H1 (cell line): ENCODE data around the gene RNF151. TPM values are rescaled to one million over a fixed set of nuclear protein-coding genes. Genes with fewer than 3 reads are reported as not detected.

ENCODE experiments used
- CTCF ChIA-PET: fragments of 300-600 bp; sonication (Branson Sonifier 250); formaldehyde crosslinking; loops from one replicate; lab custom pipeline; 2021; ENCODE audit not compliant: partially characterized antibody; lab: Charles Lee
- POLR2A ChIA-PET: fragments of 300-600 bp; sonication (Branson Sonifier 250); formaldehyde crosslinking; loops from one replicate; lab custom pipeline; 2021; ENCODE audit warnings: inconsistent platforms; ENCODE audit not compliant: partially characterized antibody; lab: Charles Lee
- DNase-seq, 2 experiments: peaks; one replicate each; pipeline versions ENCODE4 v3.0.0 to v3.0.0-alpha.2; 2010 to 2022; ENCODE audit warnings: low spot score in 2 of 2, low read depth in 1 of 2, mixed read lengths in 1 of 2
- FAIRE-seq: peaks from 2 replicates; lab custom pipeline; 2011; peaks lifted over from hg19 to GRCh38; lab: Jason Lieb, UNC
- H2AFZ ChIP-seq: 2 replicates; pipeline ENCODE4 v1.8.1; 2012; ENCODE audit warnings: low read length, inconsistent platforms
- H2AK5ac ChIP-seq: 2 replicates; pipeline ENCODE4 v1.6.1; 2013; ENCODE audit warnings: low read depth, low read length
- H2BK120ac ChIP-seq: replicated peaks from 2 replicates; pipeline ENCODE3; 2013; ENCODE audit warnings: low read depth, low read length, inconsistent platforms
- H2BK12ac ChIP-seq: 2 replicates; pipeline ENCODE4 v1.6.1; 2013; ENCODE audit warnings: low read depth, low read length
- H2BK15ac ChIP-seq: 2 replicates; pipeline ENCODE4 v1.6.1; 2013; ENCODE audit warnings: low read length
- H2BK20ac ChIP-seq: 2 replicates; pipeline ENCODE4 v1.6.1; 2013; ENCODE audit warnings: low read length
- H2BK5ac ChIP-seq: 2 replicates; pipeline ENCODE4 v1.6.1; 2013; ENCODE audit warnings: low read depth, low read length
- H3K14ac ChIP-seq: 2 replicates; pipeline ENCODE4 v1.6.1; 2013; ENCODE audit warnings: inconsistent platforms; ENCODE audit not compliant: insufficient read length
- H3K18ac ChIP-seq: 2 replicates; pipeline ENCODE4 v1.6.1; 2013; ENCODE audit warnings: low read length; ENCODE audit errors: extremely low read depth
- H3K23ac ChIP-seq: 2 replicates; pipeline ENCODE4 v1.6.1; 2013; ENCODE audit warnings: inconsistent platforms; ENCODE audit not compliant: insufficient read length
- H3K23me2 ChIP-seq: 2 replicates; pipeline ENCODE4 v1.6.1; 2013; ENCODE audit warnings: low read depth, low read length
- H3K27ac ChIP-seq: 2 replicates; pipeline ENCODE4 v1.6.1; 2011; ENCODE audit warnings: low read depth, low read length, inconsistent platforms
- H3K27me3 ChIP-seq, 4 experiments: replicated peaks in 1 of 4; 1 replicate in 1 of 4; 2 replicates in 3 of 4; pipeline versions ENCODE4 v1.6.1 to v1.8.1; 2011 to 2013; ENCODE audit warnings: low read length in 3 of 4, mild to moderate bottlenecking in 3 of 4, inconsistent platforms in 2 of 4, mixed read lengths in 2 of 4, moderate library complexity in 1 of 4; ENCODE audit not compliant: control insufficient read depth in 3 of 4, insufficient read depth in 3 of 4; ENCODE audit errors: extremely low read depth in 1 of 4
- H3K36me3 ChIP-seq, 4 experiments: 2 replicates each; pipeline versions ENCODE4 v1.6.1 to v1.8.1; 2011 to 2013; ENCODE audit warnings: mild to moderate bottlenecking in 4 of 4, low read length in 3 of 4, moderate library complexity in 2 of 4, control low read depth in 1 of 4, inconsistent platforms in 1 of 4; ENCODE audit not compliant: insufficient read depth in 4 of 4, control insufficient read depth in 2 of 4
- H3K4ac ChIP-seq: replicated peaks from 2 replicates; pipeline ENCODE3; 2013; ENCODE audit warnings: low read length, low read depth, mixed read lengths, inconsistent platforms; ENCODE audit not compliant: insufficient read length
- H3K4me1 ChIP-seq, 4 experiments: replicated peaks in 1 of 4; 1 replicate in 1 of 4; 2 replicates in 3 of 4; pipeline versions ENCODE4 v1.6.1 to v1.8.1; 2011 to 2013; ENCODE audit warnings: low read length in 3 of 4, inconsistent platforms in 2 of 4, mixed read lengths in 1 of 4; ENCODE audit not compliant: insufficient read depth in 4 of 4, control insufficient read depth in 3 of 4
- H3K4me2 ChIP-seq, 2 experiments: 2 replicates each; pipeline versions ENCODE4 v1.6.1 to v1.8.1; 2011 to 2013; ENCODE audit warnings: low read depth in 2 of 2, low read length in 2 of 2, control low read depth in 1 of 2, inconsistent platforms in 1 of 2, mild to moderate bottlenecking in 1 of 2; ENCODE audit not compliant: insufficient read depth in 1 of 2
- H3K4me3 ChIP-seq, 4 experiments: fragments of 200-600, 300-600 bp in 1 of 4; sonication (generic), shearing (Covaris generic), sonication (Bioruptor Twin) in 1 of 4; 2 replicates each; pipeline versions ENCODE4 v1.5.1 to v1.8.1; 2011 to 2016; ENCODE audit warnings: low read length in 4 of 4, low read depth in 3 of 4, control low read depth in 2 of 4, inconsistent platforms in 2 of 4, mild to moderate bottlenecking in 2 of 4, mixed read lengths in 1 of 4, moderate library complexity in 1 of 4; ENCODE audit not compliant: insufficient read depth in 2 of 4; ENCODE audit errors: extremely low read depth in 1 of 4
- H3K56ac ChIP-seq: replicated peaks from 2 replicates; pipeline ENCODE3; 2013; ENCODE audit warnings: low read depth, mild to moderate bottlenecking, mixed read lengths, low read length, inconsistent platforms; ENCODE audit not compliant: insufficient read length
- H3K79me1 ChIP-seq: 2 replicates; pipeline ENCODE4 v1.6.1; 2013; ENCODE audit warnings: low read depth, low read length, control low read depth
- H3K79me2 ChIP-seq, 2 experiments: 2 replicates each; pipeline versions ENCODE4 v1.6.1 to v1.8.1; 2012 to 2013; ENCODE audit warnings: low read length in 2 of 2, mild to moderate bottlenecking in 2 of 2, inconsistent platforms in 1 of 2; ENCODE audit not compliant: insufficient read depth in 2 of 2, control insufficient read depth in 1 of 2
- H3K9ac ChIP-seq, 4 experiments: replicated peaks in 1 of 4; 1 replicate in 1 of 4; 2 replicates in 3 of 4; pipeline versions ENCODE4 v1.6.1 to v1.8.1; 2011 to 2013; ENCODE audit warnings: low read depth in 3 of 4, low read length in 3 of 4, control low read depth in 2 of 4, mild to moderate bottlenecking in 2 of 4, moderate library complexity in 2 of 4, inconsistent platforms in 1 of 4; ENCODE audit errors: extremely low read depth in 1 of 4
- H3K9me3 ChIP-seq, 2 experiments: 2 replicates each; pipeline versions ENCODE4 v1.6.1 to v1.8.1; 2012 to 2013; ENCODE audit warnings: mild to moderate bottlenecking in 2 of 2, moderate library complexity in 2 of 2, control low read depth in 1 of 2, inconsistent platforms in 1 of 2, low read depth in 1 of 2, low read length in 1 of 2, mixed read lengths in 1 of 2; ENCODE audit not compliant: insufficient read depth in 2 of 2
- H4K20me1 ChIP-seq, 2 experiments: replicated peaks in 1 of 2; 2 replicates each; pipeline versions ENCODE3 to v1.8.1; 2011 to 2013; ENCODE audit warnings: inconsistent platforms in 2 of 2, low read length in 2 of 2, mild to moderate bottlenecking in 1 of 2; ENCODE audit not compliant: insufficient read depth in 2 of 2, control insufficient read depth in 1 of 2
- H4K5ac ChIP-seq: 2 replicates; pipeline ENCODE4 v1.6.1; 2013; ENCODE audit warnings: low read length, low read depth, mixed read lengths, inconsistent platforms; ENCODE audit not compliant: insufficient read length
- H4K8ac ChIP-seq: 2 replicates; pipeline ENCODE4 v1.8.0; 2013; ENCODE audit warnings: mild to moderate bottlenecking, moderate library complexity, low read length, inconsistent platforms; ENCODE audit not compliant: insufficient read depth; ENCODE audit errors: extremely low read depth
- H4K91ac ChIP-seq: replicated peaks from 2 replicates; pipeline ENCODE3; 2013; ENCODE audit warnings: low read length, mixed read lengths, inconsistent platforms; ENCODE audit not compliant: insufficient read length
- CBX8 ChIP-seq: fragments of 300-800, 300-1000 bp; sonication (generic); IDR thresholded peaks from 2 replicates; pipeline ENCODE4 v1.7.1; 2016; ENCODE audit warnings: low read depth, low read length, borderline replicate concordance
- CEBPB ChIP-seq: IDR thresholded peaks from 2 replicates; pipeline ENCODE4 v1.6.1; 2012; ENCODE audit warnings: low read depth, low read length
- CHD2 ChIP-seq: IDR thresholded peaks from 2 replicates; pipeline ENCODE4 v1.6.1; 2012; ENCODE audit warnings: low read length, improper control_type of control experiment
- FOSL1 ChIP-seq: IDR thresholded peaks from 2 replicates; pipeline ENCODE4 v1.6.1; 2011; ENCODE audit warnings: mild to moderate bottlenecking, low read depth, low read length, moderate library complexity; ENCODE audit not compliant: insufficient read depth
- GABPA ChIP-seq: IDR thresholded peaks from 2 replicates; pipeline ENCODE4 v1.6.1; 2011; ENCODE audit warnings: mild to moderate bottlenecking, low read length, moderate library complexity, borderline replicate concordance; ENCODE audit not compliant: insufficient read depth
- RXRA ChIP-seq: IDR thresholded peaks from 2 replicates; pipeline ENCODE4 v1.6.1; 2011; ENCODE audit warnings: low read depth, mild to moderate bottlenecking, low read length, moderate library complexity; ENCODE audit not compliant: insufficient read depth
- SIN3A ChIP-seq, 2 experiments: IDR thresholded peaks in 1 of 2; conservative IDR thresholded peaks in 1 of 2; 2 replicates each; pipeline ENCODE4 v1.6.1; 2011 to 2012; ENCODE audit warnings: low read length in 2 of 2, improper control_type of control experiment in 1 of 2, low read depth in 1 of 2, mild to moderate bottlenecking in 1 of 2
- SIRT6 ChIP-seq: IDR thresholded peaks from one replicate; pipeline ENCODE4 v1.7.1; 2012; ENCODE audit warnings: low read length, inconsistent platforms
- SP4 ChIP-seq: IDR thresholded peaks from 2 replicates; pipeline ENCODE4 v1.6.1; 2012; ENCODE audit warnings: low read length, inconsistent platforms
- TCF12 ChIP-seq: IDR thresholded peaks from 2 replicates; pipeline ENCODE4 v1.6.1; 2011; ENCODE audit warnings: low read depth, mild to moderate bottlenecking, low read length
- WGBS, 2 experiments: shearing (Covaris generic) in 1 of 2; methylation state at CpG; one replicate each; pipeline versions ENCODE4 v1.1.6 to v1.1.7; 2013 to 2015; ENCODE audit warnings: low lambda C conversion rate in 2 of 2, mixed read lengths in 2 of 2, inconsistent platforms in 1 of 2, low coverage in 1 of 2, missing lambda C conversion rate in 1 of 2; ENCODE audit not compliant: insufficient replicate concordance in 2 of 2, insufficient coverage in 1 of 2, insufficient read length in 1 of 2; ENCODE audit errors: extremely low coverage in 1 of 2, missing lambda C conversion rate in 1 of 2; 5-methylcytosine and 5-hydroxymethylcytosine counted together
- polyA plus RNA-seq, 7 experiments: library from polyadenylated mRNA; depleted of rRNA in 3 of 7; stranded (reverse) in 5 of 7; unstranded in 2 of 7; fragments of >200 nt in 5 of 7; fragments of 200-250 nt in 2 of 7; gene quantifications; 1 replicate in 5 of 7; 2 replicates in 1 of 7; 4 replicates in 1 of 7; pipeline versions ENCODE4 v1.2.1 to v1.2.3, GENCODE V29; 2011 to 2013; ENCODE audit warnings: missing spikeins in 2 of 7, mixed read lengths in 2 of 7
- total RNA-seq: library from RNA; stranded (reverse); fragmentation: NEBNext Ultra II Directional; extraction: Animal tissue kit (Norgen Biotek cat#: 25700); gene quantifications from 2 replicates; pipeline ENCODE4 v1.2.1, GENCODE V29; 2021
- TF ChIP-seq, protein P1 (sequence below): IDR thresholded peaks from 2 replicates; pipeline ENCODE4 v1.6.1; 2012; ENCODE audit warnings: inconsistent platforms
- TF ChIP-seq, protein P2 (sequence below): IDR thresholded peaks from 2 replicates; pipeline ENCODE4 v1.6.1; 2012; ENCODE audit warnings: inconsistent platforms

RNF151 gene
- total and polyA plus RNA-seq, 2 of the 8 experiments (the other 6 are each of a cell fraction or from before 2014, with no cell fraction given): not detected

DNA sequence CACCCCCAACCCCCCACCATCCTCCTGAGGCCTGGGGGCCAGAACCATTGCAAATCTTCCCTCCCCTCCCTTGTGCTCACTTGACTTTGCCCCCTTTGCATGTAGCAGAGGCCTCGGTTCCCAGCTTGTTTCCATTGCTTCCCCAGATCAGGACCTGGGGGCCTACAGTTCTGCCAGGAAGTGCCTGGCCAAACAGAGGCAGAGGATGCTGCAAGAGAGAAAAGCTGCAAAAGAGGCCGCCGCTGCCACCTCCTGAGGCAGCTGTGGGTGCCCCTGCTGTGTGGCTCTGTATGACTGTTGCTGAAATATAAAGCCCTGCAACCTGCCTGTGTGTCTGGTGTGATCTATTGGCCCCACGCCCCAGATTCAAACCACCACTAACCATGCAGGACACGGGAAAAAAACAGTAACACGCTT is 5.0 kb upstream of the RNF151 start:
- Histone ChIP-seq H4K20me1 (peaks cover 12 to 17% of the 10 kb centered on the region in 2 experiments), H3K14ac (no peak overlapping the region), H3K36me3 (peaks cover 17 to 34% (median 28%) of the 10 kb centered on the region in 4 experiments), H3K4me1 (peaks cover 0 to 22% (median 5%) of the 10 kb centered on the region in 4 experiments; a peak in 5 of 7 replicates), H3K4ac (no peak overlapping the region), H2AK5ac (no peak overlapping the region), H3K4me2 (peak overlapping the region in 1 of 2 experiments; percentile 99; a peak in 2 of 4 replicates), H3K79me1 (peaks cover 11% of the 10 kb centered on the region), H3K23me2 (peaks cover 19% of the 10 kb centered on the region), H3K79me2 (peaks cover 10 to 38% of the 10 kb centered on the region in 2 experiments), H2BK120ac (no peak overlapping the region), H3K4me3 (0 out of 8 replicates have a peak overlapping the region, but pooled peaks of 1 of the 4 experiments have one; percentile 3), H3K27ac (0 out of 2 replicates have a peak overlapping the region, but pooled peaks have one; percentile 30), H2BK12ac (no peak overlapping the region), H2BK15ac (no peak overlapping the region), H2BK20ac (no peak overlapping the region), H4K5ac (no peak overlapping the region), H4K91ac (no peak overlapping the region), H3K27me3 (peaks cover 0 to 2% (median 0%) of the 10 kb centered on the region in 4 experiments; a peak in 3 of 7 replicates), H2BK5ac (no peak overlapping the region; the same call in 1 of the 2 replicates), H3K23ac (no peak overlapping the region), H2AFZ (no peak overlapping the region), H3K56ac (no peak overlapping the region), H3K18ac (no peak overlapping the region), H3K9me3 (no peaks in the 10 kb centered on the region), H4K8ac (no peak overlapping the region), H3K9ac (no peak overlapping the region; a peak in 2 of 7 replicates)
- ChIA-PET CTCF (interaction anchor here (0.9 to 1.2 kb wide), 2 partner anchors 16 to 69 kb away, joined by 3 to 4 read pairs; no protein-coding TSS in a partner anchor), POLR2A (interaction anchor here (0.6 to 19.8 kb wide), 22 partner anchors 8 to 193 kb away, joined by 3 to 736 read pairs (median 6); partner anchors contain the start of genes EME2, FAHD1, GFER and HAGH)
- DNase-seq: no peak
- 69% methylated on average over 6 of the region's 6 CpGs; no CpG with 5 or more reads in 1 of the 2 experiments for WGBS, 2 experiments
- no peak for FAIRE-seq
- TF ChIP-seq CEBPB (no peak), GABPA (no peak), SIRT6 (no peak), TCF12 (no peak), CHD2 (0 out of 2 replicates have a peak, but pooled peaks have one; percentile 1), SP4 (no peak), SIN3A (conservative IDR thresholded peaks at IDR 0.05 in 1 of 2, IDR thresholded peaks at IDR 0.05 in 1 of 2; ENCODE audit: low read depth in 1 of 2, low read length in 2 of 2) (0 out of 4 replicates have a peak, but pooled peaks of 1 of the 2 experiments have one; percentile 19), FOSL1 (no peak), RXRA (no peak), CBX8 (no peak)
- TF ChIP-seq, protein P1, sequence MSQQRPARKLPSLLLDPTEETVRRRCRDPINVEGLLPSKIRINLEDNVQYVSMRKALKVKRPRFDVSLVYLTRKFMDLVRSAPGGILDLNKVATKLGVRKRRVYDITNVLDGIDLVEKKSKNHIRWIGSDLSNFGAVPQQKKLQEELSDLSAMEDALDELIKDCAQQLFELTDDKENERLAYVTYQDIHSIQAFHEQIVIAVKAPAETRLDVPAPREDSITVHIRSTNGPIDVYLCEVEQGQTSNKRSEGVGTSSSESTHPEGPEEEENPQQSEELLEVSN: no peak
- TF ChIP-seq, protein P2, sequence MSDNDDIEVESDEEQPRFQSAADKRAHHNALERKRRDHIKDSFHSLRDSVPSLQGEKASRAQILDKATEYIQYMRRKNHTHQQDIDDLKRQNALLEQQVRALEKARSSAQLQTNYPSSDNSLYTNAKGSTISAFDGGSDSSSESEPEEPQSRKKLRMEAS: no peak
